HG03103 (cell line): ENCODE data around the gene CACNA2D1.
"Not testable (repeated sequence)": the region's sequence is repeated elsewhere in the genome, so short reads cannot be mapped to it uniquely, and the experiment has no call there.

Experiments
- ATAC-seq: cut with Tn5 transposase; IDR thresholded peaks from one replicate; pipeline ENCODE4 v1.9.1; 2021; ENCODE audit warnings: low read depth; ENCODE audit not compliant: unreplicated experiment

CACNA2D1 gene

DNA sequence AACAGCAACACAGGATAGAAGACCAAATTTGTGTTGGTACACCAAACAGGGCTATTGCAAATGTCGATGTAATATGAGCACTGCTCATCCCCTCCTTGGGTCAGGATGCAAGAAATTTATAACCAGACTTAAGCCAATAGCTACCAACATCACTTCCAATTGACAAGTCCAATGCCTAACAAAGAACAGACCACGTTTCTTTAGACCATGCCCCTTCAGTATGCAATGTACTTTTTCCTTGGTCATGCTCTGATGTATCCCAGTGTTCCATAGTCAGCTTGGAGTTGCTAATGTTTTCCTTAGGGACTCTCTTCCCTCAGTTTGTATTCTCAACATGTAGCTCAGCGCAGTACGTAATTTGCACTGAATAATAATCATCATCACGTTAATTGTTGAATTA, 7.8 kb downstream of the CACNA2D1 start:
- ATAC-seq: no peak

GRCh38 chr7:82434275-82435022, 9.1 kb downstream of the CACNA2D1 start:
- ATAC-seq: no peak

GRCh38 chr7:82433507-82433906, 10.1 kb downstream of the CACNA2D1 start:
- ATAC-seq: no peak

- ATAC-seq: not testable (repeated sequence)
Observed at GRCh38 chr7:82432743-82433142, 10.8 kb downstream of the CACNA2D1 start.

DNA sequence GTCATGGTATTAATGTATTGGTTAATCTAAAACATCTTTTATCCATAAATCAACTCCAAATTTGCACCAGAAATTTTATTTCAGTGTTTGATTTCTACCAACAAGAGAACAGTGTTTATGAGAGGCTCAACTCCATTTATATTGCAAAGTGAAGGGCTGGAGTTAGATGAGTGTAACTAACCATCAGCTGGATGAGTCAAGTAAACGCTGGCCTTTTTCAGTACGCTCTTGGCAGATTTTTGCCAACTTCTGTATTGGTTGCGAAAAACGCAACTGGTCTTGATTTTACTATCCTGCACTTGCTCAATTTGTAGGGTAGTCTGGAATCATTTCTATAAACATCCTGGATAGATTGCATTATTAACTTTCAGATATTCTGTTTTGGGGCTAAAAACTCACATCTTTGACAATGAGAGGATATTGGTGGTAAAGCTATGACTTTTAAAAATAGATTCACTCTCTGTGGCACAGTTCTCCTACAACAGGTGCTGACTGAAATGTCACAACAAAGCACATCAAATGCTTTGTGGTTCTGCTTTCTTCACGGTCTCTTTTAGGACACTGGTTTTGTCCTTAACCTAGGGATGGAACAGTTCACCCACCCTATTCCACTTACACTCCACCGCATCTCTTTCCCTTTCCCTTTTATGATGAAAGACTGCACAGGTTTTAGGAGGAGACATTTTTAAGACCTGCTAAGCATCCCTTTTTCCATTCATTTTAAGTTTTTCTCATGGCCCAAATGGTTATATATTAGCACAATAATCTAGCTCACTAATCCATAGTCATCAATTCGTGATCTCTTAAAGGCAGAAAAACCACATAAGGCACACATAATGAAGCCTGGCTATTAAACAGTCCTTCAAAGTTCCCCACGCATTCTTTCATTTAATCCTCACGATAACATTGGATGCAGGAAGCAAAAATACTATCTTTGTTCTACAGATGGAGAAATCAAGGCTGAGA, 12.8 kb downstream of the CACNA2D1 start:
- ATAC-seq: no peak

- ATAC-seq: no peak
Observed at GRCh38 chr7:82429408-82429807, 14.2 kb downstream of the CACNA2D1 start.

DNA sequence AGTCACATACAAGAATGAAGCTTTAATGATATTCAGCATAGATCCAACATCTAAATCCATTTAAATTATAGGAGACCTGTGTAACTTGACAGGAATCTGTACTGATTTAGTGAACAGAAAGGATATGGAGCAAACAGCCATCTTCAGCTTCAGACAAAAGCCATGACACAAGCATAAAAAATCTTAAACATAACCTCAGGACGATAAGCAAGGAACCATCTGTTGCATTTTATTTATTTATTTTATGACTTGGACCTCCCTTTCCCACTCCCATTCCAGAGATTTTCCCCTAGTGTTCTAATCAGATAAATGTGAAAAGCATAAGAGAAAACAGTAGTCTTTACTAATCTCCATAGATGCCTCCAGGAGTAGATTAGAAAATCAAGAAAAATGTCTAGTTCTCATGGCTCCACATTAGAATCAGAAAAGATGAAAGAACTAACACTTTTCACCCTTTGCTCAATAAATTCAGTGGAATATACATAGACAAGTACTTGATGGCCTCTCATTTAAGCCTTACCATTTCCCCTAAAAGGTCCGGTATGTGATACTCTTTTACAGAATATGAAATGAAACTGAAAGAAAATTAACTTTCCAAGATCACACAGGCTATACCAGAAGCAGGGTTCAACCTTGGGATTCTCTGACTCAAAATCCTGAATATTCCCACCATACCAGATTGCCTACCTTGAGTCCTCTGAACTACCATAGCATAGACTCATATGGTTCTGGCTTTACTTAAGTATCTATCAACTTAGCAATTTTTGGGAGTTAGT, 15.2 kb downstream of the CACNA2D1 start:
- no peak for ATAC-seq

GRCh38 chr7:82423446-82423845, 20.1 kb downstream of the CACNA2D1 start:
- no peak for ATAC-seq

- ATAC-seq: no peak
Observed at GRCh38 chr7:82419200-82419599, 24.4 kb downstream of the CACNA2D1 start.

DNA sequence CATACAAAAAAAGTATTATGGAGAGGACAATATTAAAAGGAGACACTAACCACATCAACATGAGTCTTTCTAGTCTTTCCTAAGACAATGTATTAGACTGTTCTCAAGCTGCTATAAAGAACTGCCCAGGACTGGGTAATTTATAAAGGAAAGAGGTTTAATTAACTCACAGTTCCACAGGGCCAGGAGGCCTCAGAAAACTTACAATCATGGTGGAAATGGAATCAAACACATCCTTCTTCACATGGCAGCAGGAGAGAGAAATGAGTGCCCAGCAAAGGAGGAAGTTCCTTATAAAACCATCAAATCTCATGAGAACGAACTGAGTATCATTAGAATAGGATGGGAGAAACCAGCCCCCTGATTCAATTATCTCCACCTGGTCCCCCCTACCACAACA, 25.7 kb downstream of the CACNA2D1 start:
- no peak for ATAC-seq

GRCh38 chr7:82416402-82416801, 27.2 kb downstream of the CACNA2D1 start:
- no peak for ATAC-seq

DNA sequence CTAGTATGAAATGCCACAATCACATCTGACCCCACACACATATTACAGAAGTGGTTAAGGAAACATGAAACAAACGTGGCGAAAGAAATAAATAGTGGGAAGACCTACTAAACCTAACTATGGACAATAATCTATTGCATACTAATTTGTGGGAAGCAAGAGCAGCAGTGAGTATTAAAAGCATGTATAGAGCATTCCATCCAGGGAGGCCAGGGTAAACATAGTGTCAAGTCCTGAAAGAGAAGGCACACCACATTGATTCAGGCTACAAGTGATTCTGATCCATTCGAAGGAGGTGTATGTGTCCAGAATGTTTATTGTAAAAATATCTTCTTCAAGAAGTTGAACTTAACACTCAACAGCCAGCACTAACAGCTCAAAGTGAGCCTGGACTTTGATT, 29.2 kb downstream of the CACNA2D1 start:
- ATAC-seq: no peak

DNA sequence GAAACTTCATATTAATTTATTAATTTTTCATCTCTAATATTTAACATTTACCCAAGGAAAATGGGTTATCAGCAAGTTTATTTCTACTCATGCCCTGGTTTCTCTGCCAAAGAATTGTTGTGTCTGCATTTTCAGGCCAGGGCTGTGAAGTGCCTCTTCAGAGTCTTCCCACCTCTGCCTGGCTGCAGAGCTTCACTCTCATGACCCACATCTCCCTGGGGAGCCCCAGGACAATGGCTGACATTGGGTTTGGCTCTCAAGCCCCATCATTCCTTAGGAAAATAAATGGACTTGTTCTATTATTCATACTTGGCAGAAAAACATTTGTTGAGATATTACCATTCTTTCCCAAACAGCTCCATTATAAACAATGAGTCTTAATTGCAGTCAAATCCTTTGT, 30.3 kb downstream of the CACNA2D1 start:
- no peak for ATAC-seq

DNA sequence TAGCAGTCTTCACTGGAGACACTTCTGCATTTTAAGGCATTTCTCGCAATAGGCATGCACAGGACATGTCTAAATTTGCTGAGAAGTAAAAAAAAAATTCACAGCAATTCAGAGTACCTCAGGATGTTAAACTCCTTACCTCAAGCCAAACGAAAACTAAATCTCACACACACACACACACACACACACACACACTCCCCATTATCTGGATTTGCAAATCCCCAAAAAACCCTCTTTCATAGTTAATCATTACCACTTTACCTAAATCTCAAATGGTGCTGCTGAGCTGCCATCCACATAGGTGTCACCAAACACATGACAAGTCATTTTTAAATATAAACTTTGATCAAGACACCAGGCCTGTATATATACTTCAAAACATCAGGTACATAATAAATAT, 31.8 kb downstream of the CACNA2D1 start:
- no peak for ATAC-seq

GRCh38 chr7:82410461-82410860, 33.1 kb downstream of the CACNA2D1 start:
- ATAC-seq: no peak

GRCh38 chr7:82406937-82407336, 36.6 kb downstream of the CACNA2D1 start:
- no peak for ATAC-seq

DNA sequence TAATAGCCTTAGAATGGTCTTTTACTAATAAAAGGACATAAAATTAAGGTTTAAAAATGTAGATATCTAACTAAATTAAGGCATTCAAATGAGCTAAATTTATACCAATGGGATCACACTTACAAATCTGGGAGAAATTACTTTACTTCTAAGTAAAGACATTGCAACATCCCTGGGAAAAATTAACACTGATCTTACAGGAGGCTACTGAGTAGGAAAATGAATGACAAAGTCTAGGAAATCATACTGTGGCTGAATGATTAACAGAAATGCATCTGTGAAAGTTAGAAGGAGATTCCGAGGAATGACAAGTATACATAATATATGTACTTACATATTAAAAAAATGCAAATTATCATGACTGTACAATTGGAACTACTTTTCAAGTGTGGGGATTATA, 38.3 kb downstream of the CACNA2D1 start:
- ATAC-seq: no peak

DNA sequence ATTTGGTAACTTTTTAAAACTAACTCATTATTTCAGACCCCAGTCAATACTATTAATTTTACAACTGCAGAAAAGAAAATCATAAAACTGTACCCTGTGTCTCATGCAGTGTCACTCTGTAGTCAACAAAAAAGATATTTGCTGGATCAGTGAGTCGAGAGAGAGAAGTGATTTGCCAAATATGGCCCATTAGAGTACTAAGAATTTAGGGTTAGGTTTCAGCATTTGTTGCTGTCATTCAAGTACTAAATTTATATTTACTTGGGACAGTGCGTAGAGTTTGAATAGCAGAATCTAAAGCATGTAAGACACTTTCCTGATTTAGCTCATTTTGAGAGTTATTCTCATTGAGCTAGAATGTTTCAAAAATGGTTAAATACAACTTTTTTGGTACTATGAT, 38.9 kb downstream of the CACNA2D1 start:
- ATAC-seq: no peak

DNA sequence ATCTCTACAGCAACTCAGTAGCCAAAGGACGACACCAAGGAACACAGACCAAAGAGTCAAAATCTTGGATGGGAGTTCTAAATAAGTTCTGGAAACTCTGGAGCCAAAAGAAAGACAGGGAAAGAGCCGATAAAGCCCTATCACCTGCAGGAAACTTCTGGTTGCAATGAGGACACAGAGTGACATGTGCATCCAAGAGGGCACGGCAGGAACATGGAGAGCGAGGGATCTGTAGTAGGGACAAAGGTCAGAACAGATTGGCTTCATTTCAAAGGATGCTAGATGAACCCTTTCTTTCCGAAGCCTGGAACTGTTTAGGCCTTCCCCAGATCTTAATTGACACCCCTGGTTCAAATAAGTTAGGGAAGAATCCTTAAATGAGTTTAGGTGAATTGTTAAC, 39.5 kb downstream of the CACNA2D1 start:
- ATAC-seq: no peak

DNA sequence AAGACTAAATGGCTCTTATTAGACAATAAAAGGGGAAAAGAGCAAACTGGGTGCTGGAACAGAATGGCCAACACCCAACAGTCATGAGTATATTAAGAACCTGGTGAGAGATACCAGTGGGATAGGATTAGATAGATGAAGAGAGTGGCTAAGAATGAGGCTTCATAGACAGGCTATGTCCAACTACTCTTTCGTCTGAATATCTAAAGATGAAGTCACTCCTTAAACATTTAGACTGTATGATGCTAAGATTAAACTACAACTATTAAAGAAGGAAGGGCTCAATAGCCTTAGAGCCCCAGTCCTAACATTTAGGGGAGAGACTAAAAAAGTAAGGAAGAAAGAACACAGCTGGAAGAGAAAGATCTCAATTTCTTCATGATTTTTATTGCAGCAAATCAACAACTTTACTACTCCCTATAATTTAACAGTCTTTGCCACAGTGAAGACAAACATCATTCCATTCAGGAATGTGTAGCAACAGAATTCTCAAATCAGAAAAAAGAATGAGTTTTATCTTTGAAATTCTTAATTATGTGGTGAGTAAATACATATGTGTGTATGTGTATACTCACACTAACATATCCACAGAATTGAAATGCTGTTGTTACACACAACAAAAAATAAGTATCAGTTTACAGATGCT, 45.6 kb downstream of the CACNA2D1 start:
- ATAC-seq: no peak
